GM12878 (cell line): ENCODE results near the gene BAX.

Experiments
- CREB1 ChIP-seq: IDR thresholded peaks from 2 replicates; pipeline ENCODE4 v1.6.1; 2012; ENCODE audit warnings: low read depth, mild to moderate bottlenecking, inconsistent platforms
- CTCF ChIP-seq, 3 experiments: IDR thresholded peaks in 2 of 3; conservative IDR thresholded peaks in 1 of 3; 2 replicates each; pipeline ENCODE4 v1.5.1; 2011; ENCODE audit warnings: low read depth in 3 of 3, low read length in 3 of 3, mild to moderate bottlenecking in 3 of 3, control low read depth in 2 of 3, moderate library complexity in 2 of 3, inconsistent platforms in 1 of 3, mixed read lengths in 1 of 3; ENCODE audit not compliant: control insufficient read depth in 2 of 3, insufficient read depth in 1 of 3; ENCODE audit errors: extremely low read depth in 1 of 3
- POLR2A ChIP-seq: IDR thresholded peaks from 2 replicates; pipeline ENCODE4 v1.6.1; 2011; ENCODE audit warnings: low read depth, mild to moderate bottlenecking, low read length
- POLR2AphosphoS5 ChIP-seq: IDR thresholded peaks from 2 replicates; pipeline ENCODE4 v1.6.1; 2011; ENCODE audit warnings: mild to moderate bottlenecking, low read length, inconsistent platforms
- SMAD5 ChIP-seq: IDR thresholded peaks from 2 replicates; pipeline ENCODE4 v1.6.1; 2016; ENCODE audit warnings: antibody characterized with exemption, low read depth
- ZNF274 ChIP-seq: IDR thresholded peaks from one replicate; pipeline ENCODE4 v1.8.0; 2011; ENCODE audit not compliant: insufficient read length, insufficient read depth
- TF ChIP-seq, protein P1 (sequence below): IDR thresholded peaks from 2 replicates; pipeline ENCODE4 v1.6.1; 2011; ENCODE audit warnings: low read depth, mild to moderate bottlenecking, low read length, moderate library complexity, borderline replicate concordance; ENCODE audit errors: extremely low read depth

DNA sequence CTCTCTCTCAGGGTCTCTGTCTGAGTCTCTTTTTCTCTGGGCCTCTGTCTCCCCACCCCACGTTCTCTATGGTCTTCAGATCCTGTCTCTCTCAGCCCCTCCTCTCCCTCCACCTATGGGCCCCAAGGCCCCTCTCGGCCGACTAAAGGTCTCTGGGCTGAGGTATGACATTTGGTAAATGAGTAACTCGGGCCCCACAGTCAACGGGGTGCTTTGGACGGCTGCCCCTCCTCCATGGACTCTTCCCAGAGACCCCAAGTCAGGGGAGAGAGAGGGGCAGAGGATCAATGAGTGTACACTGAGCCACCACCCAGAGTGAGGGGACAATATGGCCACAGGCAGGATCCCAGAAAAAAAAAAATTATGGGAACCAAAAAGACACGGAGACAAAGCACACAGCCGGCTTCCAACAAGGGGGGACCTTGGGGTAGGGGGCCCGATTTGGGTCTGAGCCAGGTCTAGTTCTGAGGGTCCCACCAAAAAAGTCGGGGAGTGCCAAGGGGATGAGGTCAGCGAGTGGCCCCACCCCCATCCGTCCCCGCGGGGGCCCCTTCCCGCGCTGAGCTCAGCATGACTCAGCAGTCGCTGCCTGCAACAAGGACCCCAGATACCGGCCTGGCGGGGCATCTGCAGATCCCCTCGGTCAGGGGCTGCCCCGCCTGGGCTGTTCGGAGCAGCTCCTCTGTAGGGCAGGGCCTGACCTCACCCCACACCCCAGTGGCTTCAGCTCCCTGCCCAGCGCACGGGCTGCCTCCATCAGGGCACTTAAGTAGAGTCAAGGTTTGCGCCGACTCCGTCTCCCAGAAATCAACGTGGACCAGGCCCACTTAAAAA, 8.9 kb downstream of the BAX start:
- peak; percentile 45; the same call in 1 of the 2 replicates for TF ChIP-seq POLR2AphosphoS5
- TF ChIP-seq, protein P1, sequence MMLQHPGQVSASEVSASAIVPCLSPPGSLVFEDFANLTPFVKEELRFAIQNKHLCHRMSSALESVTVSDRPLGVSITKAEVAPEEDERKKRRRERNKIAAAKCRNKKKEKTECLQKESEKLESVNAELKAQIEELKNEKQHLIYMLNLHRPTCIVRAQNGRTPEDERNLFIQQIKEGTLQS = no peak
- peak; percentile 75; the same call in 1 of the 2 replicates for TF ChIP-seq POLR2A
- no peak; the same call in 1 of the 2 replicates for TF ChIP-seq SMAD5
- TF ChIP-seq CREB1 = peak; percentile 88
- TF ChIP-seq ZNF274 = no peak
- no peak for TF ChIP-seq CTCF (IDR thresholded peaks at IDR 0.05 in 2 of 3, conservative IDR thresholded peaks at IDR 0.05 in 1 of 3; ENCODE audit: control insufficient read depth in 2 of 3, extremely low read depth in 1 of 3, insufficient read depth in 1 of 3, low read depth in 3 of 3, low read length in 3 of 3)
